CD4-positive, alpha-beta T cell treated with Interleukin-2 at 100 ng/mL for 4 hours (primary cell): ENCODE measurements around the gene ACAP1.
A peak's percentile ranks its signal among the peaks of the same experiment; 100 is the strongest.

Experiments used
- DNase-seq: peaks from one replicate; pipeline ENCODE4 v3.0.0-alpha.2; 2020; ENCODE audit warnings: low spot score

ACAP1 gene

GRCh38 chr17:7311110-7311705, 25.1 kb upstream of the ACAP1 start:
- no peak for DNase-seq

- DNase-seq, result no peak
Measured at GRCh38 chr17:7312432-7313087, 23.8 kb upstream of the ACAP1 start.

- no peak for DNase-seq
Measured at GRCh38 chr17:7313088-7313889, 23.0 kb upstream of the ACAP1 start.

- no peak for DNase-seq
Measured at GRCh38 chr17:7313890-7314718, 22.2 kb upstream of the ACAP1 start.

GRCh38 chr17:7314719-7315569, 21.4 kb upstream of the ACAP1 start, which contains the start of gene GPS2:
Gene GPS2, minus strand, starts transcription at chr17:7315360. Its CDS starts 308 bp downstream, at chr17:7315052.
- peak; percentile 92 for DNase-seq

GRCh38 chr17:7315570-7316235, 20.6 kb upstream of the ACAP1 start:
- no peak for DNase-seq

GRCh38 chr17:7317161-7317803, 19.0 kb upstream of the ACAP1 start:
- DNase-seq, result no peak

GRCh38 chr17:7318121-7318860, 18.0 kb upstream of the ACAP1 start:
- no peak for DNase-seq

- no peak for DNase-seq
Measured at GRCh38 chr17:7321466-7321865, 14.9 kb upstream of the ACAP1 start.

- DNase-seq, result no peak
Measured at GRCh38 chr17:7322520-7323194, 13.7 kb upstream of the ACAP1 start.

- DNase-seq, result peak; percentile 68
Measured at GRCh38 chr17:7323731-7324437, 12.4 kb upstream of the ACAP1 start.

GRCh38 chr17:7324438-7324779, 11.9 kb upstream of the ACAP1 start:
- no peak for DNase-seq

GRCh38 chr17:7325031-7325528, 11.2 kb upstream of the ACAP1 start:
- DNase-seq, result no peak

- DNase-seq, result no peak
Measured at GRCh38 chr17:7326186-7326585, 10.1 kb upstream of the ACAP1 start.

- no peak for DNase-seq
Measured at GRCh38 chr17:7327056-7327455, 9.3 kb upstream of the ACAP1 start.

GRCh38 chr17:7327501-7327900, 8.8 kb upstream of the ACAP1 start:
- DNase-seq, result no peak

- DNase-seq, result no peak
Measured at GRCh38 chr17:7328009-7328408, 8.3 kb upstream of the ACAP1 start.

- peak; percentile 20 for DNase-seq
Measured at GRCh38 chr17:7328840-7329373, 7.4 kb upstream of the ACAP1 start, which contains the start of gene NEURL4. Gene NEURL4, minus strand, starts transcription at chr17:7329335. Its CDS starts 23 bp downstream, at chr17:7329312.
